ENCODE data around the gene ANKS1A.

GRCh38 chr6:35087361-35088280 lies 198.6 kb downstream of the ANKS1A start:
- TF ChIP-seq CTCF (IDR thresholded peaks at IDR 0.05 in 8 of 11, conservative IDR thresholded peaks at IDR 0.05 in 3 of 11) (no peak), POLR2A (IDR thresholded peaks at IDR 0.05) (no peak), POLR2AphosphoS5 (IDR thresholded peaks at IDR 0.05) (peak in 2 of 3 donors; percentile 18 to 36)
